HG03135 (cell line): ENCODE measurements around the gene OSER1.
A peak's percentile ranks its signal among the peaks of the same experiment; 100 is the strongest.
"Not testable (repeated sequence)": the region's sequence is repeated elsewhere in the genome, so short reads cannot be mapped to it uniquely, and the experiment has no call there.

ENCODE experiments used
- ATAC-seq: cut with Tn5 transposase; IDR thresholded peaks from one replicate; pipeline ENCODE4 v1.9.1; 2021; ENCODE audit warnings: mild to moderate bottlenecking, moderate library complexity; ENCODE audit not compliant: unreplicated experiment

The OSER1 gene

GRCh38 chr20:44210406-44211176 lies at the start of gene OSER1:
Gene OSER1, minus strand, starts transcription at chr20:44210771. Its CDS starts 3,814 bp downstream, at chr20:44206957.
- ATAC-seq: peak; percentile 87

GRCh38 chr20:44258226-44258890 lies 47.8 kb upstream of the OSER1 start:
- no peak for ATAC-seq

GRCh38 chr20:44256961-44257360 lies 46.4 kb upstream of the OSER1 start:
- ATAC-seq: no peak

GRCh38 chr20:44255942-44256341 lies 45.4 kb upstream of the OSER1 start:
- no peak for ATAC-seq

- no peak for ATAC-seq
These were observed 43.5 kb upstream of the OSER1 start for GRCh38 chr20:44254073-44254472.

GRCh38 chr20:44253528-44253927 lies 43.0 kb upstream of the OSER1 start:
- ATAC-seq: no peak

GRCh38 chr20:44251284-44251683 lies 40.7 kb upstream of the OSER1 start:
- no peak for ATAC-seq

GRCh38 chr20:44248410-44248759 lies 37.8 kb upstream of the OSER1 start:
- no peak for ATAC-seq

- ATAC-seq: no peak
These were observed 37.2 kb upstream of the OSER1 start for GRCh38 chr20:44247586-44248409.

- ATAC-seq: no peak
These were observed 36.6 kb upstream of the OSER1 start, which contains the start of gene GDAP1L1 for GRCh38 chr20:44247131-44247571. Gene GDAP1L1, plus strand, starts transcription at chr20:44247308. Its CDS starts 27 bp downstream, at chr20:44247335.

- no peak for ATAC-seq
These were observed 35.4 kb upstream of the OSER1 start for GRCh38 chr20:44245977-44246376.

- ATAC-seq: no peak
These were observed 31.2 kb upstream of the OSER1 start for GRCh38 chr20:44241796-44242195.

- not testable (repeated sequence) for ATAC-seq
These were observed 26.3 kb upstream of the OSER1 start for GRCh38 chr20:44236840-44237239.

- ATAC-seq: no peak
These were observed 25.1 kb upstream of the OSER1 start for GRCh38 chr20:44235702-44236101.

- ATAC-seq: no peak
These were observed 24.2 kb upstream of the OSER1 start for GRCh38 chr20:44234566-44235317.

GRCh38 chr20:44233436-44234016 lies 23.0 kb upstream of the OSER1 start:
- ATAC-seq: no peak

GRCh38 chr20:44232469-44232856 lies 21.9 kb upstream of the OSER1 start:
- not testable (repeated sequence) for ATAC-seq

GRCh38 chr20:44231713-44232468 lies 21.3 kb upstream of the OSER1 start:
- ATAC-seq: no peak

- ATAC-seq: no peak
These were observed 20.6 kb upstream of the OSER1 start for GRCh38 chr20:44231193-44231592.
